Limb (tissue), 2 donors: ENCODE data around the gene MVK.
A peak's percentile ranks its signal among the peaks of the same experiment; 100 is the strongest.

Experiments used
- DNase-seq, 2 donors: peaks; one replicate each; pipeline ENCODE4 v3.0.0-alpha.2; 2016; ENCODE audit errors: extremely low spot score in 2 of 2

Gene MVK

DNA sequence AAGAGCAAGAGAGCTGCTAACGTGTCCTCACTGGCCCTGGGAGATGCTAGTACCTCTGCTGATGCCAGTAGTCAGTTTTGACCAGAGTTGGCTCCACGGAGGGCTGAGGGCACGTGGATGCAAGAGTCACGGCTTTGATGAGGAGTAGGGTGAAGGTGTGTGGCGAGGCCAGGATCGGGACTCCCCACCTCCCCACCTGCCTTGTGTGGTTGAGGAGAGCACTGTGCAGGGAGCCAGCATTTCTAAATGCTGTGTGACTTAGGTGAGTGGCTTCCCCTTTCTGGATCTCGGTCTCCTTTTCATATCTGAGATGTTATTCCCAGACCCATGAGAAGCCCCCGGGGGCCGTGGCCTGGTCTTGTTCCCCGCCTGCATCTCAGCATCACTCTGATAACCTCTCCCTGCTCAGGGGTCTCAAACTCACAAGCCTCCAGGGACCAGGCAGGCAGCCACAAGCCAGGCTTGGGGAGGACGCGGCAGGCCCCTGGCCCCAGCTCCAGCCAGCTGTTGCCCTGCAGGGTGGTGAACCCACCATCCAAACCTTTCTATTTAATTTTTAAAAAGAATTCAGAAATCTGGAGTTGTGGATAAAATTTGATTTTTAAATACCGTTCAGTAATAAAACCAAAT is 32.1 kb downstream of the MVK start:
- DNase-seq: no peak

DNA sequence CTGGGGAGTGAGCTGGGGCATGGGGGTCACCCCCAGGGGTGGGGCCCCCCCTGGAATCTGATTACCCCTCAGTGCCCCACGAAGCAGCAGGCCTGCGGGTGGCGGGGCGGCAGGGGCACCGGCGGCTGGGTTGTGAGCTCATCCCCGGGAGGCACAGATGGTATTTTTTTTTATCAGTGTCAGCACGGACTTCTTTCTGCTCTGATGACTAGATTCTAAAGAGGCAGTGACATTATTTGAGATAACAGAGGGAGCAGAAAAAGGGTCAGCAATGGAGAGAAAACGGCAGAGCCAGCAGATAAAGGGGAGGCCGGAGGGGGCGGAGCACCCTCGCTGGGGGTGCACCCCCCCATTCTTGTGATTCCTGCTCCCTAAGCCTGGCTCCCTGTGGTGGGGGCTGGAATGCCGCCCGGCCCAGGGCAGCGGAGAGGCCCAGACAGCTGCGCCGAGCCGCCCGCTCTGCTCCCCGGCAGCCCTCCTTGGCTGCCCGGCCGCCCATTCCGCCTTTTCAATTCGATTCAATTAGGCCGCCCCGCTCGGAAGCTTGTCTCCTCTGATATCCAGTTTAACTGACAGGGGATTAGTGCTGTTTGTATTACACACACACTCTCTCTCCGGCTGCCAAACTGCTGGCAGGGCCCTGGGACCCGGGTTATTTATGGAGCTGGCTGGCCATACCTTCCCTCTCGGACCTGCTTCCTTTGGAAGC is 32.9 kb downstream of the MVK start:
- DNase-seq: peak; percentile 60 to 69

DNA sequence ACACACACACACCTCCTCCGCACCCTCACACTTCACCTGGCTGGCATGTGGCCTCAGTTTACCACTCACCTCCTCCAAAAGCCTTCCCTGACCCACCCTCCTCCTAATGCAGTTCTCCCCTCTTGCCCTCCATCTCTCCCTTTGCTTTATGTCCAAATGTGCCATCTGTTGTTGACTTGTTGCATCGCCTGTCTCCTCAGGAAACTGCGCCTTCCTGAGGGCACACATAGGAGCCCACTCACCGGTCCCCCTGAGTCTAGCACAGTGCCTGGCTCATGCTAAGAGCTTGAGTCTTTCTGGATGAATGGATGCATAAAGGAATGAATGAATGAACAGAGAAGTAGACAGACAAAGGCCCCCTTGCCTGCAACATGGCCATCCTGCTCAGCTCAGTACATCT is 34.0 kb downstream of the MVK start:
- DNase-seq: no peak

DNA sequence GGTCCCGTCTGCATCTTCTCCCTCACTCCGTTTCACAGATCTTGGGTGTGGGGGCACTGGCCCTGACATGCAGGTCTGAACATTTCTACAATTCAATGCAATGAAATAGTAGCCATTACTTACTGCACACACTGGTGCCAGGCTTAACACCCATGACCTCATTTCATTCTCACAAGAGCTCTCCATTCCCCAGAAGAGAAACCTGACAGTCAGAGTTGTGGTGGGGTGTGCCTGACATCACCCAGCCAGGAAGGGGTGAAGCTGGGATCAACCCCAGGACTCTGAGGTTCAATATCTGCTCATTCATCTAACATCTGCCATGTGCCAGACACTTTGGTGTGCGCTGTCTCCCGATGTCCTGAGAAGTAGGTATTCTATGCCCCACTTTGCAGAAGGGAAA is 34.7 kb downstream of the MVK start:
- no peak for DNase-seq

DNA sequence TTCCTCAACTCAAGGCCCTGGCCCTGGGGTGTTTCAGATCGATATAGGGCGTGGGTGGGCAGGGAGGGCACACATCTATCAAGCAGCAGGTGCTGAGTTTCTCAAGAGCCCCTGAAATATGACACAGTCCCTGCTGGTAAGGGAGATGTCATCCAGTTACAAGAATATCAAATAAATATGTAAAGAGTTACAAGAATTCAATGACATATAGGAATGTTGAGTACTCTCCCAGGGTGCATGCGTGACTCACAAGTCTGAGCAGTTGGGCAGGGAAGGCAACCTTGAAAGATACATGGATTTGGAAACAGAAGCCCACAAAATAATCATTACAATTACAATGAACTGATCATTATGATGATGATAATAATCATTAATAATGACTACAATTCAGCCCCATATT is 35.2 kb downstream of the MVK start:
- DNase-seq: no peak

DNA sequence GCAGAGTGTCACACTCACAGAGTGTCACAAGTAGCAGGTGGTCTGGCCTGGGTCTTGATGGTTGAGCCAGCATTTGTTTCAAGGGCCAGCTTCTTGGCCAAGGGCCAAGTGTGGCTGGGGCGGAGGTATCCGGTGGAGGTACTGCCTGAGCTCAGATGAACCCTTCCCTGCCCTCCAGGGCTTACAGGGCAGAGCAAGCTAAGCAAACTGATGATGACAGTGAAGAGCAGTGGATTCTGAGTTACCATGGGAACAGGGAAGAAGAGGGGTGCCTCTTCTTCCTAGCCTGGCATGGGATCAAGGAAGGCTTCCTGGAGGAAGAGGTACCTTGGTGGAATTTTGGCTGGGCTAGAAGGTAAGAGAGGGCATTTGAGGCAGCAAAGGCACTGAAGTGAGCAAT is 35.7 kb downstream of the MVK start:
- no peak for DNase-seq

DNA sequence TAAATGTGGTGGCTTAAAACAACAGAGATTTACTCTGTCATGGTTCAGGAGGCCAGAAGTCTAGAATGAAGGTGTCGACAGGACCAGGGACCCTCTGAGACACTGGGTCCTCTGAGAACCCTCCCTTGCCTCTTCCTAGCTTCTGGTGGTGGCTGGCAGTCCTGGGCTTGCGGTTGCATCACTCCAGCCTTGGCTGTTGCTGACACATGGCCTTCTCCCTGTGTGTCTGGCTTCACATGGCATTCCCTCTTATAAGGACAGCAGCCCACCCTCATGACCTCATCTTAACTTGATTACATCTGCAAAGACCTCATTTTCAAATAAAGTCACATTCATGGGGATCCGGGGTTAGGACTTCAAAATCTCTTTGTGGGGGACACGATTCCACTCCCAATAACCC is 36.9 kb downstream of the MVK start:
- no peak for DNase-seq

DNA sequence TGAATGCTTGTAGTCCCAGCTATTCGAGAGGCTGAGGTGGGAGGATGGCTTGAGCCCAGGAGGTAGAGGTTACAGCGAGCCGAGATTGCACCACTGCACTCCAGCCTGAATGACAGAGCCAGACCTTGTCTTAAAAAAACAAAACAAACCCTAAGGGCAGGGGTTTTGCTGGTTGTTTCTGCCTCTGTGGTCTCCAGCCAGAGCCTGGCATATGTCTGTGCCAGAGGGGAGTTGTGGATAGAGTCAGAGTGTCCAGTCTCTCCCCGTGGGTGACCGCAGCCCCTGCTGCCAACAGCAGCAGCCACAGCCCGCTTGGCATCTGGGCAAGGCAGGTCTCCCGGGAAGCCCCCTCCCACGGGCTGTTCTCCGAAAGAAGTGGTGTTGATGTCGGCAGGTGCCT is 37.6 kb downstream of the MVK start:
- DNase-seq: no peak

DNA sequence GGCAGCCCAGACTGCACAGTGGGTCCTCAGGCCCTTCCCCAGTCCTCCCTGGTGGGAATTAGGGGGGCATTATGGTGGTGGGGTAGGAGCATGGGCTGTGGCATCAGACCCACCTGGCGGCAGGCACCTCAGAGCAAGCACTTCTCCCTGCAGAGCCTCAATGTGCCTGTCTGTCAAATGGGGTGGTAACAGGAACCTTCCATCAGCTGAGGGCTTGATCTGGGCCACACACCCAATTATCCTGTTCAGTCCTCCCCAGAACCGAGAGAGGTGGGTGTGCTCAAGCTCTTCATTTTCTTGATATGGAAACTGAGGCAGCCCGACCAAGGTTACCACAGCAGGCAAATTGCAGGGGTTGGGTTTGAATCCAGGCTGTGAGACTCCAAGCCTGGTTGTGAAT is 38.4 kb downstream of the MVK start:
- DNase-seq: no peak

DNA sequence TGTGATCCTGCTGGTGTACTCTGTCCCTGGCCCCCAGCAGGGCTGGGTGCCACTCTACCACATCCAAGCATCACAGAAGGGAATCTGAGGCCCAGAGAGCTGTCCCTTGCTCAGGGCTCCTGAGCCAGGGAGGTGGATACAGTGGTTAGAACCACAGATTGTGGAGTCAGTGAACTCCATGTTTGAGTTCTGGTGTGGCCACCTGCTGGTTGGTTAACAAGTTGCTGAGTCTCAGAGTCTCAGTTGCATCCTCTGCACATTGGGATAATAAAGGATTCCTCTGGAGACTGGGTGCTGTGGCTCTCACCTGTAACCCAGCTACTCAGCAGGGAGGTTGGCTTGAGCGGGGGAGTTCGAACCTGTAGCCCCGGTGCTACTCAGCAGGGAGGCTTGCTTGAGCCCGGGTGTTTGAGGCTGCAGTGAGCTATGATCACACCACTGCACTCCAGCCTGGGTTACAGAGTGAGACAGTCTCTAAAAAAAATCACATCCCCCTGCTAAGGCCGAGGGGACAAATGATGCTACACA is 39.4 kb downstream of the MVK start:
- no peak for DNase-seq

DNA sequence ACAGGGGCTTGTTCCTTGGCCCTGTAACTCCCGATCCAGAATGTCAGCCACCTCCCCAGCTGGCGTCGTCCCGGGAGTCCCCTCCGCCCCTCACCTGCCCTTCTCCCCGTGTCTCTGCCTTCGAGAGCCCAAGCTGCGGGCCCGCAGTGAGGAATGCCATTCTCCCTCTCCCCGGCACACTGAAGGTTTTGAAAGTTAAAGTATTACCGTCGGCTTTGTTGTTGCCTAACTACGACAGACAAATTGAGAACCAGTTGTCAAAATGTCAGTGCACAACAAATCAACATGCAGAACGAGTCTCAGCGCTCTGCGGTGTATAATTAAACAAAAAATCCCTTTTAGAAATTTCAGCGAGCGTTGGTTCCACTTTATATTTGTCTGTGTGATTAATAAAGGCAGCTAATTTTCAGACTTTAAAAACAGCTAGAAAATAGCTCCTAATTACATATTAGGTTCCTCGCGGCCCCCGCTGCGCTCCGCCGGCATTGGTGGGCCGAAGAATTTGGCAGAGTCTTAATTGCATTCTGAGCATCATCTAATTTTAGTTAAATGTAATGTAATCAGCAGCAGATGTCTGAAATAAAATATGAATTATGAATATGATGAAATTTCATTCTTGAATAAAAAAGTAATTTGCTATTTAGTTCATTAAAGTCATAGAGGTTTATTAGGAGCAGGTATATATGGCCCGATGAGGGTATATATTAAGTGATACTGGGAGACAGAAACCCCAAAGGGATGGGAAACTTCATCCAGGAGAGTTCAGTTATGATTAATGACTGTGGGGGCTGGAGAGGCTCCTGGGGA is 40.3 kb downstream of the MVK start:
- DNase-seq: no peak

DNA sequence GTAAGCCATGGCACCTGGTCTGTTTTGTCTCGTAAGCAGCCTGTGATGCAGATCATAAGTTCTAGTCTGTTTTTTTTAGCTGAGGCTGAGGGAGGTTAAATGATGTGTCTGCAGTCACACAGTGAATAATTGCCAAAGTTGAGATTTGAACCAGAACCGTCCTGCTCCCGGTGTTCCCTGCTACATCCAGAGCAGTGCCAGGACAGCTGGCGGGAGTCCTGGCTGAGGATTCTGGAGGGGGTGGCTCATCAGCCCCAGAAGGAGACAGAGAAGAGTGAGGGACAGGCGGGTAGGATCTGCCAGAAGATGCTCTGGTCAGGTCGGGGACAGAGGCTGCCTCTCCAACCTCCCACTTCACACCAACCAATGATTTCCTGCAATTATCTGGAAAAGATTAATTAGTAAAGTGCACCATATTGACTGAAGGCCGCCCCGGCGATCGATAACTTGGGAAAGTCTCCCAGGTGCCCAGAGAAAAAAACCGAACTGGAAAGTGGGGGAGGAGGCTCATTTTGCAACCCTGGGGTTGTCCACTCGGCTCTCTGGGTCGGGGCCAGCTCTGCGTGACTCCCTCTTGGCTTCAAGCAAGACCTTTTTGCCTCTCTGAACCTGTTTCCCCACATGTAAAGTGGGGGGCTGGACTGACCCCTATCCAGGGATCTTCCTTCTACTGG is 42.1 kb downstream of the MVK start:
- DNase-seq: no peak

DNA sequence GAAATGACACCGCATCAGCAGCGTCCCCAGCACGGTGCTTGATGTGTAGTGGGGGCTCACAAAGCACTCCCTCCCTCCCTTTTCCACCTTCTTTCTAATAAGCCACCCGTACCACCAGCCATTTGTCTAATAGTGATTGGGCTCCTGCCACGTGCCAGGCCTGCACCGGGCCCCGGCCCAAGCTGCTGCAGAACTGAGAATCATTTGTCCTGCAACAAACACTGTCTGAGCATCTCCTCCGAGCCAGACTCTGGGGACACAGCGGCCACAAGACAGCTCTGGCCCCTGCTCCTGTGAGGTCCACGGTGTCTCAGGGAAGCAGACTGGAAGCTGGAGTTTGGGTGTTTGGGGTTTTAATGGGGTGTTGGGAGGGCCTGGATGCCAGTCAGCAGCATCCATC is 43.9 kb downstream of the MVK start:
- no peak for DNase-seq

DNA sequence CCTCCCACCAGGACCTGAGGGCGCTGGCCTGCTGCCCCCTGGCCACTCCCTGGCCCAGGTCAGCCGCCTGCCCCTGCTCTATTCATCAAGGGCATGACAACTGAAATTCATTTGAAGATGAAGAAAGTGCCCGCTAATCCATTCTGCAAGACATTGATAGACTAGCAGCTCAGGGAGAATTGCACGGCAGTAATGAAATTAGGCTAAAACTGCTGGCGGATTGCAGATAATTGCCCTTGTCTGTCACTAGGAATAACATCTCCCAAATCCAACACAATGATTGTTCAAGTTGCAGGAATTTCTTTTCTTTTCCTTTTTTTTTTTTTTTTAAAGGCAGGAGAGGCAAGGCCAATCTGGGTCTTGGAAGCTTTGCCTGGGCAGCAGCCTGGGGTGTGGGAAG is 44.5 kb downstream of the MVK start:
- DNase-seq: no peak

DNA sequence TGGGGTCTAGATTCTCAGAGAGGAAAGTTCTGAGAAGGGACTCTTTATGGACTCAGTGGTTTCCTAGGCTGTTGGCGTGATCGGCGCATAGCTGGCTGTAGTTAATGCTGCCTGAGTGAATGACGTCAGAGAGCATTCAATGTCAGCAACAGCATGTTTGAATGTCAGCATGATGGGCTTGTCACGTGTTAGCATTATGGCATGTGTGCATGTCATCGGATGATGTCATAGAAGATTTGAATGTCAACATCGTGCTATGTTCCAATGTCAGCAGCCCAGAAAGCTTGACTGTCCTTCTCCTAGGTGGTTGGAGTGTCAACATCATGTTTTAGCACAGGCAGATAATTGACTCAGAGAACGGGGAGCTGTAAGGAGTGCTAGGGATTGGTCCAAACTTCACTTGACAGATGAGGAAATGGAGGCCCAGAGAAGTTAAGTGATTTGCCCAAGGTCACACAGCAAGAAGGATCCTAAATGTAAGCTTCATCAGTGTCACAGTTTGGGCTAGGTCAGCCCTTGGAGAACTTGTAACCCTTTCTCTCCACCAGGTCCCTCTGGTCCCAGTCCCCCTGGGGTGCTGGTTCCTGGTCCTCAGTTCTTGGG is 45.5 kb downstream of the MVK start:
- DNase-seq: no peak

DNA sequence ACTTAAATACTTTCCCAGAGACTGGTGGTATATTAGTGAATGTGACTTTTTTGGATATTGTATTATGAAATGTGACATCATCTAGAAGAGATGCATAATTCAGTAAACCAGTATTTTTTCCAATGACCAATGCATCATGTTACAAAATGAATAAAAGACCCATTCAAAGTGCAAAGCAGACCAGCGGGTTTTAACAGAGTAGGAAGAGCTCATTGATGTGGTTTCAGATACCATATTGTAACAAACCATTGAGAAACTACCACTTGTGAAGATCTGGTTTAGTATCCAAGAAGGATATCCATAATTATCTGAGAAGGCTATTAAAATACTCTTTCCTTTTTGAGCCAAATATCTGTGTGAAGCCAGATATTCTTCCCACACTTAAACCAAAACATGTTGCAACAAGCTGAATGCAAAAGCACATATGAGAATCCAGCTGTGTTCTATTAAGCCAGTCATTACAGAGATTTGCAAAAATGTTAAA is 47.7 kb downstream of the MVK start:
- DNase-seq: peak in 1 of 2 donors; percentile 26

DNA sequence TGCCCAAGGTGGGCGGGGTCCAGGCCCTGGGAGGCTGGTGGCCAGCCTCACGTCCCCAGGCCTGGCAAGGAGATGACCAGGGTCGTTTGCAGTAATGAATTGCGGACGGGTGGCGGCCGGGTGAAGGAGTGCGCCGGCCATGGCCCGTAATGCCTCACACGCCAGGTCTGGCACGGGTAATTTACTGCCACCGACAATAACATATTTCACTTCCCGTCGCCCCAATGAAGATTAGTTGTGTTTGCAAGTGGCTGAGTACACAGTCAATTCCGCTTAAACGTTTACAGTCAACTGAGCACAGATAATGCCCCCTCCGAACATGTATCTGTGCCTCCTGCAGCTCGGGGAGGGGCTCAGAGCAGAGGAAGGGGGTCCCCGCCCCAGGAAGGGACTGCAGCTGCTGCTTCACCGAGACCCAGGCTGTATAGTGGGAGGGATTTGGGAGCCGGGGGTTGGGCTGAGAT is 48.3 kb downstream of the MVK start:
- DNase-seq: no peak

DNA sequence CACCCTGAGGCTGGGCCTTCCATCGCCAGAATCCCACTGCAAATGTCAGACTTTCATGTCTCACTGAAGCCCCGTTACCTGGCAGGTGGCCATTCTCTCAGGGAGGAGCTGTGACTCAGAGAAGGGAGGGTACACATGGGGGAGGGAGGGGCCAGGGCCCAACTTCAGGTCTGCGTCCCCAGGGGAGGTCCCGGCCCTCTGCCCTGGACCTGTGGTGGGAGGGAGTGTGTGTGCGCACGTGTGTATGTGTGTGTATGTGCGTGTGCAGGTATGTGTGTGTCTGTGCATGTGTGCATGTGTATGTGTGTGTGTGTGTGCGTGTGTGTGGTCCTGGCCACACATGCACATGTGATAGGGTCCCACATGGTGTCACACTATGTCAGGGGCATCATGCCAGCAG is 50.9 kb downstream of the MVK start:
- no peak for DNase-seq

DNA sequence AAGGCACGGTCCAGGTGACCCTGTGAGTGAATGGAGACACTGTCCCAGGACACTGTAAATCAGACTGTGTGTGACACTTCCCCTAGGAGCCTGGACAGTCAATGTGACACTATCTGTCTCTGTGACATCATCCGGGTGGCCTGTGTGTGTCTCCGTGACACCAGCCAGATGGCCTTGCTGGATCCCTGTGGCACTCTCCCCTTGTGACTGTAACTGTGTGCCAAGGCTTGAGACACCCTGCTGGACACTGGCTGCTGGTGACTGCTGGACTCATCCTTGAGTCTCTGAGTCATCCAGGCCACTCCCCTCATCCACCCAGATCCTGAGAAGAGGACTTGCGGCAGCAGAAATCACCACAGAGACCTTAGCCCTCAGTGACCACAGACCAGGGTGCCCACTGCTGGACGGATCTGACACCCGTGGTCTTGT is 51.6 kb downstream of the MVK start:
- no peak for DNase-seq

DNA sequence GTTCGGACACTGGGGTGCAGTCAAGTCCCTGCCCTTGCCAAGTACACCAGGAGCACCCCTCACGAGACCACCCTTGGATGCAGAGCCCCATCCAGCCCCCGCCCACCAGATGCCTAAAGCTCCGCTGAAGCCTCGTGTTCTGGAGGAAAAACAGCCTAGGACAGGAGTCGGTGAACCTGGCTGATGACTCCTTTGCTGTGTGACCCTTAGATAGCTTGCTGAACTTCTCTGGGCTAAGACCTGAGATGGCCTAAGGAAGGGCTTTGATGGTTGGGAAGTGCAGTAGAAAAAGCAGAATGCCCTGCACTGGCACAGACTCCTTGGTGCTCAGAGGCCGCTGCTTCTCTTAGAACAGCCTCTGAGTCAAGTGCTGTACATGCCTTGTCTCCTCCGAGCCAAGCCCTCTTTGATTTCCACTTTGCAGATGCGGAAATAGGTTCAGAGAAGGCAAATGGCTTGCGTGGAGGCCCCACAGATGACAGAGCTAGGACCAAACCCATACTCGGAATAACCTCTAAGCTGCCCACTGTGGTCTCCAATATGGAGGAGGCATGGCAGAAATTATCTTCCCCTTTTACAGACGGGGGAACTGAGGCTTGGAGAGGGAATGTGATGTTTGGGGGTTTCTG is 52.3 kb downstream of the MVK start:
- no peak for DNase-seq
